H1 (cell line): Measurements from ENCODE around the gene OASL. TPM values are rescaled to one million over a fixed set of nuclear protein-coding genes. Genes with fewer than 3 reads are reported as not detected.

Experiments
- CTCF ChIA-PET: fragments of 300-600 bp; sonication (Branson Sonifier 250); formaldehyde crosslinking; loops from one replicate; lab custom pipeline; 2021; ENCODE audit not compliant: partially characterized antibody; lab: Charles Lee
- POLR2A ChIA-PET: fragments of 300-600 bp; sonication (Branson Sonifier 250); formaldehyde crosslinking; loops from one replicate; lab custom pipeline; 2021; ENCODE audit warnings: inconsistent platforms; ENCODE audit not compliant: partially characterized antibody; lab: Charles Lee
- DNase-seq, 2 experiments: peaks; one replicate each; pipeline versions ENCODE4 v3.0.0 to v3.0.0-alpha.2; 2010 to 2022; ENCODE audit warnings: low spot score in 2 of 2, low read depth in 1 of 2, mixed read lengths in 1 of 2
- FAIRE-seq: peaks from 2 replicates; lab custom pipeline; 2011; peaks lifted over from hg19 to GRCh38; lab: Jason Lieb, UNC
- H2AFZ ChIP-seq: 2 replicates; pipeline ENCODE4 v1.8.1; 2012; ENCODE audit warnings: low read length, inconsistent platforms
- H2AK5ac ChIP-seq: 2 replicates; pipeline ENCODE4 v1.6.1; 2013; ENCODE audit warnings: low read depth, low read length
- H2BK120ac ChIP-seq: replicated peaks from 2 replicates; pipeline ENCODE3; 2013; ENCODE audit warnings: low read depth, low read length, inconsistent platforms
- H2BK12ac ChIP-seq: 2 replicates; pipeline ENCODE4 v1.6.1; 2013; ENCODE audit warnings: low read depth, low read length
- H2BK15ac ChIP-seq: 2 replicates; pipeline ENCODE4 v1.6.1; 2013; ENCODE audit warnings: low read length
- H2BK20ac ChIP-seq: 2 replicates; pipeline ENCODE4 v1.6.1; 2013; ENCODE audit warnings: low read length
- H2BK5ac ChIP-seq: 2 replicates; pipeline ENCODE4 v1.6.1; 2013; ENCODE audit warnings: low read depth, low read length
- H3K14ac ChIP-seq: 2 replicates; pipeline ENCODE4 v1.6.1; 2013; ENCODE audit warnings: inconsistent platforms; ENCODE audit not compliant: insufficient read length
- H3K18ac ChIP-seq: 2 replicates; pipeline ENCODE4 v1.6.1; 2013; ENCODE audit warnings: low read length; ENCODE audit errors: extremely low read depth
- H3K23ac ChIP-seq: 2 replicates; pipeline ENCODE4 v1.6.1; 2013; ENCODE audit warnings: inconsistent platforms; ENCODE audit not compliant: insufficient read length
- H3K23me2 ChIP-seq: 2 replicates; pipeline ENCODE4 v1.6.1; 2013; ENCODE audit warnings: low read depth, low read length
- H3K27ac ChIP-seq: 2 replicates; pipeline ENCODE4 v1.6.1; 2011; ENCODE audit warnings: low read depth, low read length, inconsistent platforms
- H3K27me3 ChIP-seq, 4 experiments: replicated peaks in 1 of 4; 1 replicate in 1 of 4; 2 replicates in 3 of 4; pipeline versions ENCODE4 v1.6.1 to v1.8.1; 2011 to 2013; ENCODE audit warnings: low read length in 3 of 4, mild to moderate bottlenecking in 3 of 4, inconsistent platforms in 2 of 4, mixed read lengths in 2 of 4, moderate library complexity in 1 of 4; ENCODE audit not compliant: control insufficient read depth in 3 of 4, insufficient read depth in 3 of 4; ENCODE audit errors: extremely low read depth in 1 of 4
- H3K36me3 ChIP-seq, 4 experiments: 2 replicates each; pipeline versions ENCODE4 v1.6.1 to v1.8.1; 2011 to 2013; ENCODE audit warnings: mild to moderate bottlenecking in 4 of 4, low read length in 3 of 4, moderate library complexity in 2 of 4, control low read depth in 1 of 4, inconsistent platforms in 1 of 4; ENCODE audit not compliant: insufficient read depth in 4 of 4, control insufficient read depth in 2 of 4
- H3K4ac ChIP-seq: replicated peaks from 2 replicates; pipeline ENCODE3; 2013; ENCODE audit warnings: low read length, low read depth, mixed read lengths, inconsistent platforms; ENCODE audit not compliant: insufficient read length
- H3K4me1 ChIP-seq, 4 experiments: replicated peaks in 1 of 4; 1 replicate in 1 of 4; 2 replicates in 3 of 4; pipeline versions ENCODE4 v1.6.1 to v1.8.1; 2011 to 2013; ENCODE audit warnings: low read length in 3 of 4, inconsistent platforms in 2 of 4, mixed read lengths in 1 of 4; ENCODE audit not compliant: insufficient read depth in 4 of 4, control insufficient read depth in 3 of 4
- H3K4me2 ChIP-seq, 2 experiments: 2 replicates each; pipeline versions ENCODE4 v1.6.1 to v1.8.1; 2011 to 2013; ENCODE audit warnings: low read depth in 2 of 2, low read length in 2 of 2, control low read depth in 1 of 2, inconsistent platforms in 1 of 2, mild to moderate bottlenecking in 1 of 2; ENCODE audit not compliant: insufficient read depth in 1 of 2
- H3K4me3 ChIP-seq, 4 experiments: fragments of 200-600, 300-600 bp in 1 of 4; sonication (generic), shearing (Covaris generic), sonication (Bioruptor Twin) in 1 of 4; 2 replicates each; pipeline versions ENCODE4 v1.5.1 to v1.8.1; 2011 to 2016; ENCODE audit warnings: low read length in 4 of 4, low read depth in 3 of 4, control low read depth in 2 of 4, inconsistent platforms in 2 of 4, mild to moderate bottlenecking in 2 of 4, mixed read lengths in 1 of 4, moderate library complexity in 1 of 4; ENCODE audit not compliant: insufficient read depth in 2 of 4; ENCODE audit errors: extremely low read depth in 1 of 4
- H3K56ac ChIP-seq: replicated peaks from 2 replicates; pipeline ENCODE3; 2013; ENCODE audit warnings: low read depth, mild to moderate bottlenecking, mixed read lengths, low read length, inconsistent platforms; ENCODE audit not compliant: insufficient read length
- H3K79me1 ChIP-seq: 2 replicates; pipeline ENCODE4 v1.6.1; 2013; ENCODE audit warnings: low read depth, low read length, control low read depth
- H3K79me2 ChIP-seq, 2 experiments: 2 replicates each; pipeline versions ENCODE4 v1.6.1 to v1.8.1; 2012 to 2013; ENCODE audit warnings: low read length in 2 of 2, mild to moderate bottlenecking in 2 of 2, inconsistent platforms in 1 of 2; ENCODE audit not compliant: insufficient read depth in 2 of 2, control insufficient read depth in 1 of 2
- H3K9ac ChIP-seq, 4 experiments: replicated peaks in 1 of 4; 1 replicate in 1 of 4; 2 replicates in 3 of 4; pipeline versions ENCODE4 v1.6.1 to v1.8.1; 2011 to 2013; ENCODE audit warnings: low read depth in 3 of 4, low read length in 3 of 4, control low read depth in 2 of 4, mild to moderate bottlenecking in 2 of 4, moderate library complexity in 2 of 4, inconsistent platforms in 1 of 4; ENCODE audit errors: extremely low read depth in 1 of 4
- H3K9me3 ChIP-seq, 2 experiments: 2 replicates each; pipeline versions ENCODE4 v1.6.1 to v1.8.1; 2012 to 2013; ENCODE audit warnings: mild to moderate bottlenecking in 2 of 2, moderate library complexity in 2 of 2, control low read depth in 1 of 2, inconsistent platforms in 1 of 2, low read depth in 1 of 2, low read length in 1 of 2, mixed read lengths in 1 of 2; ENCODE audit not compliant: insufficient read depth in 2 of 2
- H4K20me1 ChIP-seq, 2 experiments: replicated peaks in 1 of 2; 2 replicates each; pipeline versions ENCODE3 to v1.8.1; 2011 to 2013; ENCODE audit warnings: inconsistent platforms in 2 of 2, low read length in 2 of 2, mild to moderate bottlenecking in 1 of 2; ENCODE audit not compliant: insufficient read depth in 2 of 2, control insufficient read depth in 1 of 2
- H4K5ac ChIP-seq: 2 replicates; pipeline ENCODE4 v1.6.1; 2013; ENCODE audit warnings: low read length, low read depth, mixed read lengths, inconsistent platforms; ENCODE audit not compliant: insufficient read length
- H4K8ac ChIP-seq: 2 replicates; pipeline ENCODE4 v1.8.0; 2013; ENCODE audit warnings: mild to moderate bottlenecking, moderate library complexity, low read length, inconsistent platforms; ENCODE audit not compliant: insufficient read depth; ENCODE audit errors: extremely low read depth
- H4K91ac ChIP-seq: replicated peaks from 2 replicates; pipeline ENCODE3; 2013; ENCODE audit warnings: low read length, mixed read lengths, inconsistent platforms; ENCODE audit not compliant: insufficient read length
- EGR1 ChIP-seq: IDR thresholded peaks from 2 replicates; pipeline ENCODE4 v1.6.1; 2011; ENCODE audit warnings: low read depth, low read length, borderline replicate concordance
- SIX5 ChIP-seq: IDR thresholded peaks from 2 replicates; pipeline ENCODE4 v1.6.1; 2011; ENCODE audit warnings: mild to moderate bottlenecking, low read depth, low read length
- TBP ChIP-seq: IDR thresholded peaks from 2 replicates; pipeline ENCODE4 v1.6.1; 2011; ENCODE audit warnings: low read depth, low read length, improper control_type of control experiment
- WGBS, 2 experiments: shearing (Covaris generic) in 1 of 2; methylation state at CpG; one replicate each; pipeline versions ENCODE4 v1.1.6 to v1.1.7; 2013 to 2015; ENCODE audit warnings: low lambda C conversion rate in 2 of 2, mixed read lengths in 2 of 2, inconsistent platforms in 1 of 2, low coverage in 1 of 2, missing lambda C conversion rate in 1 of 2; ENCODE audit not compliant: insufficient replicate concordance in 2 of 2, insufficient coverage in 1 of 2, insufficient read length in 1 of 2; ENCODE audit errors: extremely low coverage in 1 of 2, missing lambda C conversion rate in 1 of 2; 5-methylcytosine and 5-hydroxymethylcytosine counted together
- polyA plus RNA-seq, 7 experiments: library from polyadenylated mRNA; depleted of rRNA in 3 of 7; stranded (reverse) in 5 of 7; unstranded in 2 of 7; fragments of >200 nt in 5 of 7; fragments of 200-250 nt in 2 of 7; gene quantifications; 1 replicate in 5 of 7; 2 replicates in 1 of 7; 4 replicates in 1 of 7; pipeline versions ENCODE4 v1.2.1 to v1.2.3, GENCODE V29; 2011 to 2013; ENCODE audit warnings: missing spikeins in 2 of 7, mixed read lengths in 2 of 7
- total RNA-seq: library from RNA; stranded (reverse); fragmentation: NEBNext Ultra II Directional; extraction: Animal tissue kit (Norgen Biotek cat#: 25700); gene quantifications from 2 replicates; pipeline ENCODE4 v1.2.1, GENCODE V29; 2021
- TF ChIP-seq, protein P1 (sequence below): IDR thresholded peaks from 2 replicates; pipeline ENCODE4 v1.6.1; 2012; ENCODE audit warnings: inconsistent platforms

OASL gene
- total and polyA plus RNA-seq, 2 of the 8 experiments (the other 6 are each of a cell fraction or from before 2014, with no cell fraction given): not detected

DNA sequence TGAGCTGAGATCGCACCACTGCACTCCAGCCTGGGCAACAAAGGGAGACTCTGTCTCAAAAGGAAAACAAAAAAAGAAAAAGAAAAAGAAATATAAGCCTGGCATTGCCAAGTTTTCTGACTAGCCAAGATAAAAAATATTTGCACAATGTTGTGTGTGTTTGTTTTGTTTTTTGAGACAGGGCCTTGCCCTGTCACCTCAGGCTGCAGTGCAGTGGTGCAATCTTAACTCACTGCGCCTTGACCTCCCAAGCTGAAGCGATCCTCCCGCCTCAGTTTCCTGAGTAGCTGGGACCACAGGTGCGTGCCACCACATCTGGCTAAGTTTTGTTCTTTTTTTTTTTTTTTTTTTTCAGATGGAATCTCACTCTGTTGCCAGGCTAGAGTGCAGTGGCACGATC lies 17.3 kb downstream of the OASL start:
- H4K20me1 ChIP-seq: no peaks in the 10 kb centered on the region
- no peak overlapping the region for H3K4me3 ChIP-seq
- H3K9me3 ChIP-seq: no peaks in the 10 kb centered on the region
- H3K23me2 ChIP-seq: no peaks in the 10 kb centered on the region
- POLR2A ChIA-PET: no interaction called here
- DNase-seq: no peak
- H3K9ac ChIP-seq: no peak overlapping the region
- no peak overlapping the region for H3K4ac ChIP-seq
- CTCF ChIA-PET: interaction anchor here (3.5 kb wide), 1 partner anchor 16 kb away, joined by 18 read pairs; no protein-coding TSS in a partner anchor
- no peaks in the 10 kb centered on the region for H3K79me1 ChIP-seq
- H2BK15ac ChIP-seq: no peak overlapping the region
- H3K18ac ChIP-seq: no peak overlapping the region
- TF ChIP-seq SIX5 (no peak), TBP (no peak), EGR1 (no peak)
- TF ChIP-seq, protein P1, sequence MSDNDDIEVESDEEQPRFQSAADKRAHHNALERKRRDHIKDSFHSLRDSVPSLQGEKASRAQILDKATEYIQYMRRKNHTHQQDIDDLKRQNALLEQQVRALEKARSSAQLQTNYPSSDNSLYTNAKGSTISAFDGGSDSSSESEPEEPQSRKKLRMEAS: no peak
- no peak overlapping the region for H2BK5ac ChIP-seq
- H2AK5ac ChIP-seq: no peak overlapping the region
- no peaks in the 10 kb centered on the region for H3K36me3 ChIP-seq
- H4K91ac ChIP-seq: no peak overlapping the region
- H3K79me2 ChIP-seq: no peaks in the 10 kb centered on the region
- whole genome bisulfite sequencing, 2 experiments: 96% methylated on average over 5 of the region's 6 CpGs; no CpG with 5 or more reads in 1 of the 2 experiments
- no peaks in the 10 kb centered on the region for H3K27me3 ChIP-seq
- H3K27ac ChIP-seq: no peak overlapping the region
- no peak overlapping the region for H3K14ac ChIP-seq
- no peak overlapping the region for H4K5ac ChIP-seq
- H2BK20ac ChIP-seq: no peak overlapping the region
- H3K23ac ChIP-seq: no peak overlapping the region
- H4K8ac ChIP-seq: no peak overlapping the region
- no peak overlapping the region for H2AFZ ChIP-seq
- H3K56ac ChIP-seq: no peak overlapping the region
- H2BK12ac ChIP-seq: no peak overlapping the region
- FAIRE-seq: no peak
- H3K4me2 ChIP-seq: no peak overlapping the region
- H2BK120ac ChIP-seq: no peak overlapping the region
- H3K4me1 ChIP-seq: no peaks in the 10 kb centered on the region
